Inflammatory macrophage (primary cell): ENCODE results near the gene PGAP2.
"Not testable (repeated sequence)": the region's sequence is repeated elsewhere in the genome, so short reads cannot be mapped to it uniquely, and the experiment has no call there.

Source experiments
- DNase-seq, 2 donors: peaks; one replicate each; pipeline ENCODE4 v3.0.0-alpha.2; 2020 to 2022

PGAP2 gene

GRCh38 chr11:3856856-3857553 is 48.6 kb downstream of the PGAP2 start:
- DNase-seq, result no peak

- DNase-seq, result no peak
Observed at GRCh38 chr11:3857628-3858027, 49.3 kb downstream of the PGAP2 start.

GRCh38 chr11:3859373-3859881 is 51.1 kb downstream of the PGAP2 start:
- no peak for DNase-seq

- DNase-seq, result no peak
Observed at GRCh38 chr11:3860375-3860774, 52.0 kb downstream of the PGAP2 start.

- not testable (repeated sequence) for DNase-seq
Observed at GRCh38 chr11:3860898-3861393, 52.6 kb downstream of the PGAP2 start.

- DNase-seq, result no peak
Observed at GRCh38 chr11:3861683-3862082, 53.3 kb downstream of the PGAP2 start.

GRCh38 chr11:3865388-3866193 is 57.2 kb downstream of the PGAP2 start:
- no peak for DNase-seq

- peak; percentile 72 for DNase-seq
Observed at GRCh38 chr11:3866206-3866605, 57.8 kb downstream of the PGAP2 start.

- no peak for DNase-seq
Observed at GRCh38 chr11:3866836-3867208, 58.5 kb downstream of the PGAP2 start.

GRCh38 chr11:3867209-3868091 is 59.1 kb downstream of the PGAP2 start:
- no peak for DNase-seq

- no peak for DNase-seq
Observed at GRCh38 chr11:3873712-3874349, 65.5 kb downstream of the PGAP2 start.
